ENCODE measurements around the gene SCRN1.

The SCRN1 gene

GRCh38 chr7:30003098-30003497, 13.5 kb upstream of the SCRN1 start:
- DNase-seq: no peak

DNA sequence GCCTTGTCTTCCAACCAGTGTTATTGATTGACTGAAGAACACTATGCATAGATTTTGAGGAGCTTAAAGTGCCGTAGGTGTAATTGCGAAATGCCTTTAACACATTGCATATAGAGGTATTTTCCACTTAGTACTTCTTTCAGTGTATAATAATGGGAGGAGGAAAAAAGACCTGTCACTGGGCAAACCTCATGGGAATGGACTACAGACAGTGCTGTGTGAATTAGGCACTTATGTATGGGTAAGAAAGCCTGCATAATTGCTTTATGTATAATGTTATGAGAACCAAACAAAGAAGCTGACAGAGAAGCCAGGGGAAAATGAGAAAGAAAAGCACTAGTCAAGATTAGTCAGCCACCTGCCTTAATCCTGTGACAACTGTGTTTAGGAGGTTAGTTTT, 12.4 kb upstream of the SCRN1 start:
- DNase-seq: no peak

DNA sequence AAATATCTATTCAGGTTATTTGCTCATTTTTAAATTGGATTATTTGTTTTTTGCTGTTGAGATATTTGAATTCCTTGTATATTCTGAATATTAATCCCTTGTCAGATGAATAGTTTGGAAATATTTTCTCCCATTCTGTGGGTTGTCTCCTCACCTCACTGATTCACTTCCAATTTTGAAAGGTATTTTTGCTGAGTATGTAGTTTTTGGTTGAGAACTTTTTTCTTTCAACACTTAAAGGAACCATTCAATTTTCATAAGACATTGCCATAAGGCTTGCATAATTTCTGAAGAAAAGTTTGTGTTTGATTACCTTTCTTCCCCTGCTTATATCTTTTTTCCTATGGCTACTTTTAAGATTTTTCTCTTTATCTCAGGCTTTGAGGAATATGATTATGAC, 8.9 kb upstream of the SCRN1 start:
- DNase-seq: no peak

- DNase-seq: no peak
Measured at GRCh38 chr7:29996321-29996720, 6.7 kb upstream of the SCRN1 start.

DNA sequence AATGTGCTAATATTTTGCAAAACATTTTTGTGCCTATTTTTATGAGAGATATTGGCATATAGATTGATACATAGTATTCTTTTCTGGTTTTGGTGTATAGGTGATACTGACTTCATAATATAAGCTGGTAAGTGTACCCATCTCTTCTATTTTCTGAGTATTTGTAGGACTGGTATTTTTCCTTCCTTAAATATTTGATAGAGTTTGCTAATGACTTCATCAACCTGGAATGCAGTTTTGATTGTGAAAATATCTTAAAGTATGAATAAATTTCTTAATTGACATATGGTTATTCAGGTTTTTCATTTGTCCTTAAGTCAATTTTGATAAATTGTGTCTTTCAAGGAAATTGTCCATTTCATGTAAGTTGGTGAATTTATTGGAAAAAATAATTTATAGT, 6.1 kb upstream of the SCRN1 start:
- no peak for DNase-seq

GRCh38 chr7:29993140-29993539, 3.5 kb upstream of the SCRN1 start:
- no peak for DNase-seq

DNA sequence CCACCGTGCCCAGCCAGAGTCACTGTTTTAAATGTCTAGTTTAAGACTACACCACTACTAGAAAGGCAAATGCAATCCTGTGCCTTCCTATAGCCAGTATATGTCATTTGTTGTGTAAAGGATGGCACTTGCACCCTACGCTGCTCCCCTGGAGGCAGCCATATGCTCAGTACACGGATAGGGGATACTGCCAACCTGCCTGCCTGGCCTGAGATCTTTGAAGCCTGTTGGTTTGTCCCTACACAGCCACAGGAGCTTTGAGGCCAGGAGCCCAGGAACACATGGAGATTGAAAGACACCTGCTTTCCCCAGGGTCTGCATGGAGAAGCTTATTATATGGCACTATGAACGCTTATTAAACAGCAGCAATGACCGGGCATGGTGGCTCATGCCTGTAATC, 2.3 kb upstream of the SCRN1 start:
- DNase-seq: no peak

GRCh38 chr7:29990931-29991330, 1.3 kb upstream of the SCRN1 start:
- DNase-seq: no peak

GRCh38 chr7:29988424-29989256, 961 bp downstream of the SCRN1 start:
- peak; percentile 60 for DNase-seq

- peak; percentile 84 for DNase-seq
Measured at GRCh38 chr7:29987811-29988317, 1.7 kb downstream of the SCRN1 start.

DNA sequence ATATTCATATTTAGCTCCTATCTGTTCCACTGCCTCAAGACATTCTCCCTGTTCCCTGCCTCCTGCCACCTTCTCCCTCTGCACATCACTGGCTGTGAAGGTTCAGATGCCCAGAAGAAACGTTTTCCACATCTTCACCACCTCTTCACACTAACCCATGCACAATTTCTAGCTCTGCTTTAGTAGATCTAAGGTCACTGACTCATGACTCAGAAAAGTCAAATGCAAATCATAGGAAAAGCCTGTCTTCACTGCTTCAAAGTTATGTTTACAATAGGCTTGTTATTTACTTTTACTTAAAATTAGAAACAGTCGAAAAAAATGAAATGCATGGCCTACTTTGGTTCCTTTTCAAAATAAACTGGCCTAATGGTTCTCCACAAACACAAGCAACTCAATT, 2.5 kb downstream of the SCRN1 start:
- peak; percentile 44 for DNase-seq

DNA sequence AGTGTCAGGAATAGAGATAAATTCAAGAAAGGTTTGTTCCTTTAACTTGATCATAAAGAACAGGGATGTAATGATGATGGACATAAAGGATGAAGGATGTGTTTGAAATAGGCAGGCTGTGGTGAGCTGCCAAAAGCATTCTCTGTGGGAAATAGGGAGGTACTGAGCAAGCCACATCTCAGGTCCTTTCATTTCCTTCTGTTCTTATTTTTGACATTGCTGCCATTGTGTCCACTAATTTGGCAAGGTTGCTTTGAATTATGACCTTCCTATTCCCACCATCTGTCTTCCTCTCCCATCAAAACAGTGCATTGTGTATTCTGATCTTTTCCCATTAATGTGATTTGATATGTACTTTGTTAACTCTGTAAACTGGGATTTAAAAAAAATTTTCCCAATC, 9.4 kb downstream of the SCRN1 start:
- no peak for DNase-seq

DNA sequence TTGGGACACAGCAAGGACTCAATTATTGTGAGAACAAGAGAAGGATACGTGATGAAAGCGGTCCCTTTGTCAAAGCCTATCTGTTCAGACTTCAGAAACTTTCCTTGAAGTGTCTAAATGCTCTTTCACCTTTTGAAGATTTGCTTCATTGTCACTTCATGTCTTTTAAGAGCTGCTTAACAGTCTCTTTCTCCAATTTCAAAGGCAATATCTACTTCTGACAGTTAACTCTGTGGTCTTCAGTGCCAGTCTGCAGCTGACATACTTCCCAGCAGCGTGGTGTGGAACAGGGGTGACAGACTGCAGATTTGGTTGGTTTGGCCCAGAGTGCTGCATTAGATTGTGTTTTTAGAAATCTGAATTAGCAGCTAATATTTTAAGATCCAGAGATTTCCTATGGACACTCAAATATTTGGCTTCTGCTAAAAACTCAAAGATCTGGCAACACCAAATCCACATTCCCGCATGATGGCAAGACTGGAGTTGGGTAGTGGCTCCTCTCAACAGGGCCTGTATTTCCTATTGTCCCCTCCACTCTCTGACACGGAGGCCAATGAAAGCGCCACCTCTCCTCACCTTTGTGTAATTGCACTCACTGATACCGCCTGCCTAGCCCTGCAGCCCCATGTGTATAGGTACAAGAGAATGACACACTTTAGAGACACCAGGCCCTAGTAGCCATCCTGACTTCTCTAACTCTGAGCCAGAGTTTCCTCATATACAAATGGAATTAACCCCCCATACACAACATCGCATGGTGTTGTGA, 11.5 kb downstream of the SCRN1 start:
- no peak for DNase-seq

- DNase-seq: peak; percentile 88
Measured at GRCh38 chr7:29976673-29977415, 12.8 kb downstream of the SCRN1 start.

GRCh38 chr7:29976266-29976665, 13.3 kb downstream of the SCRN1 start:
- no peak for DNase-seq

- DNase-seq: no peak
Measured at GRCh38 chr7:29975561-29975960, 14.0 kb downstream of the SCRN1 start.

- DNase-seq: no peak
Measured at GRCh38 chr7:29974286-29974685, 15.3 kb downstream of the SCRN1 start.

GRCh38 chr7:29972315-29972669, 17.3 kb downstream of the SCRN1 start:
- DNase-seq: no peak

- no peak for DNase-seq
Measured at GRCh38 chr7:29971566-29972314, 17.9 kb downstream of the SCRN1 start.

GRCh38 chr7:29970158-29970557, 19.4 kb downstream of the SCRN1 start:
- no peak for DNase-seq

GRCh38 chr7:29969738-29970137, 19.9 kb downstream of the SCRN1 start:
- no peak for DNase-seq

DNA sequence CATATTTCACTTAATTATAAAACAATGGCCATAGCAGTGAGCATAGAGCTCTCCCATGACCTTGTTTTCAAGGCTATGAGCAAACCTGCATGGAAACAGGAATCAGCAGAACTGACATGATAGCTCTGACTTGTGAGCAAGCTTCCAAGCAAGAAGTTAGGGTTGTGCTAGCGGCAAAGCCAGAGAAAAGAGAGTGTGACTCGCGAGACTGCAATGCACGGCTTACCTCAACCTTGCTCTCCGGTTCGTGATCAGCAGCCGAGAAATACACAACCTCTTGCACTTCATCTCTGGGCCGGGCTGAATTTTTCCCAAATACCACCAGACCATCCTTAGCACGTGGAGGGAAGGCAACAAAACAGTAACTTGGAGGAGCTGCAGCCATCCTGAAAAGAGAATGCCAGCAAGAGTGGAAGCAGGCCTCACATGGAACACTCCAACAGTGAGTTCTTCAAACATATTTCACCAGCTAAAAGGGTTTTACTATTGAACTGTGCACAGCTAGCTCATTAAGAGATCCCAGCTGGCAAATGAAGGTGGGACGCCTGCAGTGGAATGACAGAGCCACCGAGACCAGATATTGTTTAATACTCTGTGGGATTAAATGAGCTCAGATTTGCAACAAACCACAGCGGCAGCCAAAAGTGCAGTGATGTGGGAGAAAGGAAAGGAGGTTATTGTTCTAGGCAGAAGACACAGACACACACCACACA, 20.8 kb downstream of the SCRN1 start:
- peak; percentile 79 for DNase-seq
